8988T (cell line): ENCODE measurements around the gene COL15A1.

ENCODE experiments used
- DNase-seq: peaks from one replicate; pipeline ENCODE4 v3.0.0; 2011

COL15A1 gene

DNA sequence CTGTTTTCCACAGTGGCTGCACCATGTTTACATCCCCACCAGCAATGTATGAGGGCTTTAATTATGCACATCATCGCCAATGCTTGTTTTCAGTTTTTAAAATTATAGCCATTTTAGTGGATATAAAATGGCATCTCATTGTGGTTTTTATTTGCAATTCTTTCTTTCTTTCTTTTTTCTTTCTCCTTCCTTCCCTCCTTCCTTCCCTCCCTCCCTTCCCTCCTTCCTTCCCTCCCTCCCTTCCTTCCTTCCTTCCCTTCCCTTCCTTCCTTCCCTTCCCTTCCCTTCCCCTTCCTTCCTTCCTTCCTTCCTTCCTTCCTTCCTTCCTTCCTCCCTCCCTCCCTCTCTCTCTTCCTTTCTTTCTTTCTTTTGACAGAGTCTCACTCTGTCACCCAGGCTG lies 6.6 kb downstream of the COL15A1 start:
- no peak for DNase-seq

DNA sequence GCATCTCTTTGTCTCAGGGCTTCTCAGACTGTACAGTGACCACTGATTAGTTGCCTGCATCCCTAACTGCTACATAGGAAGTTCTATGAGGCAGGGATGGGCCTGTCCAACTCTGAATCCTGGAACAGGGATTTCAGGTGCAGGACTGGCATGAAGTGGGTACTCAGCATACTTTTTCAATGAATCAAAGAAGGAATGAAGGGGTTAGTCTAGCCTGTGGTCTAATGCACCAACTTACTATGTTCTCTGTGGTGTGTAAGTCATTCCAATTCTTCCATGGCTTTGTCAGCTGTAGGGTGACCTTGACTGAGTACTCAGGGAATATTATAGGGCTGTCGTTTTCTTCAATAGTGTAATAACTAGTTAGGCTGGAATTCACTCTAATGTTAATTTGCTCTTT lies 8.3 kb downstream of the COL15A1 start:
- no peak for DNase-seq

DNA sequence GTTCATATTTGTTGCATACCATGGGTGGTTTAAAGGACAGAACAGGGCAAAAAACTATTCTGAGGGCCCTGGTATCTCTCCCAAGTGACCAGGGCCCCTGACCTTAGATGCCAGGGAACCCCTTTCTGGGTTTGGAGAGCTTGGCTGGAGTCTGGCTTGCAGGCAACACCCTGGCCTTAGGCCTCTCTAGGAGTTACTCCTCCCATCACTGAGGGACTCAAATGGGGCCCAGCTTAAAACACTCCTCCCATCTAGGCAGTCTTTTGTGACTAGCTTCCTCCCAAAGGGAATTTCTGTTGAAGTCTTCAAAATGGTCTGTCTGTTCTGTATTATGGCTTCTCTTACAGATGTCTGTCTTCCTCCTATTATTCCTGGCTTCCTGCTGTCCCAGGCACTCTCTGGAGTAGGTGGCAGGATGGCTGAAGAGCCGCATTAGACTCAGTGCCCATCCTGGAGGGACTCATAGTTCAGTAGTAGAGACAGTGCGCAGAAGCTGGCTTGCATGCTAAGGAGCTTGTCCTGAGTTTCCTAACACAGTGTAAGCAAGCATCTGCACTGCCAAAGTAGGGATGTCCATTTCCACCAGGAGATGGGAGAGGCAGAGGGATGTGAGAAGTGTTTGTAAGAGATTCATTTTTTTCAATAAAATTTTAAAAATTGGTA lies 10.0 kb downstream of the COL15A1 start:
- no peak for DNase-seq

DNA sequence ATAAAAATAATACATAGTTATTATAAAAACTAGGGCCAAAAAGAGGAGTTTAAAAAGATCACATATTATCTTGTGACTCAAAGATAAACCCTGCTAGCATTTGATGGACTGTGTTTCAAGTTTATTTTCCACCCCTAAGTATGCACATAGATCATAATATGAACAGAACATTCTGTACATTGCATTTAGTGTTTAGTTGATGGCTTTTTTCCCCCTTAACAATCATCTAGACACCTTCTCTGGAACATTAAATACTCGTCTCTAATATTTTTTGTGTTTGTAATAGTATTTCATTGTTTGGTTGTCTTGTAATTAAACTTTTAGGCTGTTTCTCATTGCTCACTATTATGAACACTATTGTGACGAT lies 10.5 kb downstream of the COL15A1 start:
- DNase-seq = no peak

DNA sequence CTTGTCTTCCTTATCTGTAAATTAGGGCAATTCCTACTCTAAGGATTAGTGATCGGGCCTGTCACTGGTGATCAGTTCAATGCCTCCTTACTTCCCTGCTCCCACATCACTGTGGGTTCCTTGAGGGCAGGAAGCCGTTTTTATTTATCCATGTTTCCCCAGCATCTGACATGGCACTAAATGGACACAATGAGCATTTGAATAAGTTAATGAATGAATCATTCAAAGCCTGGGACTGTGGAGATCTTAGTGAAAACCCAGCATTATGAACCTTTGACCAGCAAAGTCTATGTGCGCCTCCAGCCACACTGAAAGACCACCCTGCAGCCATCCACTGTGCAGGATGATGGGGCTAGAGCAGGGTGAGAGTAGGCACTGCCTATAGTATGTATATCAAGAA lies 11.6 kb downstream of the COL15A1 start:
- no peak for DNase-seq

DNA sequence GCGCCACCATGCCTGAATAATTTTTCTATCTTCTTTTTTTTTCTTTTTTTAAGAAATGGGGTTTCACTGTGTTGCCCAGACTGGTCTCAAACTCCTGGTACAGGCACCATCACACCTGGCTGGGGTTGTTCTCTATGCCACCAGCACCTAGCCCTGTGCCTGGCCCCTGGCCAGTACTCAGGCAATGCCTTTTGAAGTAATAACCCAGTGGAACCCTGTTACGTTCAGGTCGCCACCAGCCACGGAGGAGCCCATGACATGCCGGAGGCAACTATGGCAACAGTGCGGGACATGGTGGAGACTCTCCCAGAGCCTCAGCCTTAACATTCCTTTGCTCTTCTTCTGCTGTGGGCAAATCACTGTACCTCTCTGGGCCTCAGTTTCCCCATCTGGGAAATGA lies 14.1 kb downstream of the COL15A1 start:
- DNase-seq = no peak

DNA sequence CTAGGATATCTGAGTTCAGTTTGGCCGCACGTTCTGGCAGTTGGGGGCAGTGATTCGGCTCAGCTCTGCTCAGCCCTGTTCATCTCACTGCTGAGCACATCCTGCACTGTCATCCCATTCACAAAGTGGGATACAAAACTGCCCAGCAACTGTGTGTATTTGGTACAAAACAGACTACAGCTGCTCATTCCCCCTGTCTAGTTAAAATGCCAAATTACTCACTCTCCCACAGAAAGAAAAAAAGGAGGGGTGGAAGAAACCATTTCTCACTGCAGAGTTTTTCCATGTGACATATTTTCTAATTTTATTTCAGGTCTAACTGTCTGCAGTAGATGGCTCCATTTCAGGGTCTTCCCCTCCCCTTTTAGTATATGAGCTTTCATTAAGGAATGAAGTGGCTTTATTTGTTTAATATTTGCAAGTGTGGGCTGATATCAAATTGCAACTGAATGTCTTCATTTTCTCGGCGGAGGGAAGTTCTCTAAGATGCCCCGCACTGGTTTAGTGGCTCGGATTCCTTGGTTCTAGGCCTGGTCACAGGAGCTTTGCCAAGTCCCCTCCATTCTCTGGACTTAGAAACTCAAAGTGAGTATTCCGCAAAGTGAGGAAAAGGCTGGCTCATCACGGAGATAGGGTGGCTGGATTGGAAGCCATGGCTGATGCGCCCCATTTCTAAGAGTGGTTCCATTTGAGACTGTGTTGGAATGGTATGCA lies 14.7 kb downstream of the COL15A1 start:
- no peak for DNase-seq

DNA sequence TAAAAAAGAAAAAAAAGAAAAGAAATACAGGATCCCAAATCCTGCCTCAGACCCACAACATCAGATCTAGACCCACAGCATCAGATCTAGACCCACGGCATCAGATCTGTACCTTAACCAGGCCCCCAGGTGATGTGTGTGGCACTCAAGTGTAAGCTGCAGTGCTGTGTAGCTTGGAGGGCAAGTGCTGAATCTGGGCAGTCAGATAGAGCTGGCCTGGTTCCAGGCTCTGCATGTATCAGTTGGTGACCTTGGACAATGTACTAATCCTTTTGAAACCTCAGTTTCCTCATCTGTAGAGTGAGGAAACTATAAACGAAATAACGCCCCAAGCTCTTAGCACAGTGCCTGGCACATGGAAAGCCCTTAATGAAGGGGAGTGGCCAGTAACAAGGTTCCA lies 16.7 kb downstream of the COL15A1 start:
- no peak for DNase-seq

DNA sequence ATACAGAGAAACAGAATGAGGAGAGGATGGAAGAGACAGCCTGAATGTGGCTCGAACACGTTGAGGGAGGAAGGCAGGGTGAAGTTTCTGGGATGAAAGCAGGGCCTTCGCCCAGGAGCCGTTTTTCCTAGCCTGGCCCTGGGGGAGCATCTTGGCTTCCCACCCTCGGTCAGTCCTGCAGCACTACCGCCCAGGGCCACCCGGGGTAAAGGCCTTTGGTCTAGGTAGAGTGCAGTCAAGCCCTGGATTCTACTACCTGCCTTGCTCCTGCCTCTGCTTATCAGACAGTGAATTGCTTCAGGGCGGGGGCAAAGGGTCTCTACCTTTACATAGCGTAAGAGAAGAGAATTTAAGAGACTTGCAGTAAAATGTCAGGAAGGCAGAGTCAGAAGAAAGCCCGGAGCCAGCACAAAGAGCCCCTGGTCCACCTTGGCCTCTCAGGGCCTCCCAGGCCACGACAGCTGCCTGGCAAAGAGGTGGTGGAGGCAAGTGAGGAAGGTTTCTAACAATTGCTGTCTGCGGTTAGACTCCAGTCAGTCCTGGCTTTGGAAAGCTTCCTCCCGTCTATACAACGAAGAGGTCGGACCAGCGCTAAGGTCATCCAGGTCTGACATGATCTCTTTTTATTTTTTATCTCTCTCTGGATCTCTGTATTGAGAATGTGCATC lies 17.9 kb downstream of the COL15A1 start:
- DNase-seq = no peak

DNA sequence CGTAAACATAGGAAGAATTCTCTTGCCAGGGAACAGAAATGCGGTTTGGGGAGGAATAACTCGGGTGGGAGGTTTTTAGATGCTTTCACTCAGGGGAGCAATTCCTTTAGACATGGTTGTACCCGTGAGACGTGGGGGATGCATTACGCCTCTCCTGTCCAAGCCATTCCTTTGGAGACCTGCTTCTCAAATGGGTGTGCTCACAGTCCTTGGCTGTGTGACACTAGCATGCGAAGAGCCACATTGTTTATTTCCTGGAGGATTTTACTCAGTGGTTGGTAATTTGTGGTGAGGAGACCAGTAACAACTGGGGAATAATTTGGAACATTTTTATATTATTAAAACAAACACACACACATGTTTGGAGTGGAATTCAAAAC lies 18.5 kb downstream of the COL15A1 start:
- no peak for DNase-seq

DNA sequence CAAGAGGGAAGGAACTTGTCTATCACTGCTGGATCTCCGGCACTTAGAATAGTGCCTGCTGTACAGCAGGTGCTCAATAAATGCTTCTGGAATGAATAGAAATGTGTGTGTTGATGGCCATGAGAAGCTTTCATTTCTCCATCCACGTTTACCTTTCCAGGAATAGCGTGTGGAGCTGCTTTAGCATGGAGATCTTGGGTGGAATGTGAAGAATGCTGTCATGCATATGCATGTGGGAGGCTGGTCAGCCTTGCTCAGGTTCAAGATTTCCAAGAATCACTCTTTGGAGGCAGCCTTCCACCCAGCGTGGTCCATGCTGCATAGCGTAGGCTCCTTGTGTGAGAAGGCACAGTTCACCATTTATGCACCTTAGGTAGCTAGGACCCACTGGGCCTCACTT lies 19.2 kb downstream of the COL15A1 start:
- DNase-seq = no peak

DNA sequence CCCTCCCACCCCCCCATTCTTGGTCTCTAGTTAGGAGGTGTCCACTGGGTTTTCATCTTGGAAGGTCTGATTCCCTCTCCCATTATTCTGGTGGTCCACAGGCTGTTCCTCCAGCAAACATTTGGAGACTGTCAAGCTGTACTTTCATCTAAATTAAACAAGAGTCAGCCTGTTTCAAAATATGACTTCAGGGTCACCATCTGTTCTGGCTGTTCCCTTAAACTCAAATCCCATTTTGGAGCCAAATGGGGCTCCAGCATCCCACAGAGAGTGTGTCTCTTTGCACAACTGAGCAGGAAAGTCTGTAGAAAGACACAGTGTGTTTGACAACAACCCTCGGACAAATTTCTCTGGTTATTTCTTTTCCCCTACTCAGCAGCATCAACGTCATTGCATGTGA lies 20.5 kb downstream of the COL15A1 start:
- DNase-seq = no peak

DNA sequence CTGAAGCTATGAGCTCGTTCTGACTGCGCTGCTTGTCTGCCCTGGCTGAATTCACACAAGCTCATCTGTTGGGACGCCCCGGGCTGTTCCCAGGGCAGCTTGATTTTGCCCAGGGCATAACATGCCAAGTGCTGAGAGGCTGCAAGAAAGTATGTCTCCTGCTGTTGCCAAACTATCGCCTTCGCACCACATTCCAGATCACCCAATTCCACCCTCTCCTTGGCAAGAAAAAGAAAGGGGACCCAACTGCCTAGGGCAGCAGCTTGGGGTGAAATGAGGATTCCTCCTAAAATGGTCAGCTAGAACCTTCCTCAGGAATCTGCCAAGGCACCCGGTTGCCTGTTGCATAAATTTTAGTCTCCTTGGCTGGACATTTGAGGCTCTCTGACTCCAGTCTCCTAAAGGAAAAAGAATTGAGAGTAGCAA lies 21.2 kb downstream of the COL15A1 start:
- DNase-seq = no peak

DNA sequence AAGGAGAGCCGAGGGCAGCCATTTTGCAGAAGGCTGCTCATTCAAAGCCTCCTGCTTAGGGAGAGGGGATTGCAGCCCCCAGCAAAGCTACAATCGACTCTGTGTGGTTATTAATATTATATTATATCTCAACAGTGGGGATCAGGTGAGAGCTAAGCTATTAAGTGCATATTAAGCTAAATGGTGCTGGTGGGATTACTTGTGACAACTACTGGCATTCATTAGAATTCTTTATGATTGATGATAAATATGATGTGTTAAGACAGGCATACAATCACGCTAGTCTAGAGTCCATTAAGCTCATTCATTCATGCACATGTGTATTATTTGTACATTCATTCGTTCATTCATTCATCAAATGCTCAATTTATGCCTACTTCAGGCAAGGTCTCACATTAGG lies 23.0 kb downstream of the COL15A1 start:
- no peak for DNase-seq

DNA sequence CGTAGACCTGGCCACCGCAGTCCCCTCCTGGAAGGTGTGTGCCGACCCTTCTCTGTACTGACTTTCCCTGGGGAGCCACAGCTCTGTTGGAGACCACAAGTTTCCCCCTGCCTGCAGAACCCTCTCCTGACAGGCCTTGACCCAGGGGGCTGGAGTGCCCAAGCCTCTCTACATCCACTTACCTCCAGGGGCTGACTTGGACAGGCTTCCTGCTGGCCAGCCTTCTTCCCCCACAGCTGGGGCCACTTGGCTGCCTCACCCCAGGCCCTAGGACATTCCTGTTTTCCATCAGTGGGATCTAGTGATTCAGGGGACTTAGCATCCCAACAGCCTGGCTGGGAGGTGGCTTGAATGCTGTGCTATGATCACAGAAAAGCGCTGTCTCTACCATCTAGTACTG lies 23.6 kb downstream of the COL15A1 start:
- no peak for DNase-seq

DNA sequence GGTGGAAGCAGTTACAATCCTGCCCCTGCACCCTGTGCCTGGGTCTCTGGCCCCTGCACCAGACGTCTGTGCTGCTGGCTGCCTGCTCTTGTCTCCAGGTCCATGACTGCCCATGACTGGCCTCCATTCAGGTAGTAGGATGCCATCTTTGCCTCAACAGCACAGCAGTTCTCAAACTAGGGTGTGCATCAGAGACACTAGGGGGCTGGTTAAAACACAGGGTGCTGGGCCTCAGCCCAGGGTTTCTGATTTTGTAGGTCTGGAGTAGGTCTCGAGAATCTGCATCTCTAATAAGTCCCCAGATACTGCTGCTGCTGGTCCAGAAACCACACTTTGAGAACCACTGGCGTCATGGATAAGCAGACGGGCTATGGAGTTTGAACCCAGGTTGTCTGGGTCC lies 24.0 kb downstream of the COL15A1 start:
- no peak for DNase-seq

DNA sequence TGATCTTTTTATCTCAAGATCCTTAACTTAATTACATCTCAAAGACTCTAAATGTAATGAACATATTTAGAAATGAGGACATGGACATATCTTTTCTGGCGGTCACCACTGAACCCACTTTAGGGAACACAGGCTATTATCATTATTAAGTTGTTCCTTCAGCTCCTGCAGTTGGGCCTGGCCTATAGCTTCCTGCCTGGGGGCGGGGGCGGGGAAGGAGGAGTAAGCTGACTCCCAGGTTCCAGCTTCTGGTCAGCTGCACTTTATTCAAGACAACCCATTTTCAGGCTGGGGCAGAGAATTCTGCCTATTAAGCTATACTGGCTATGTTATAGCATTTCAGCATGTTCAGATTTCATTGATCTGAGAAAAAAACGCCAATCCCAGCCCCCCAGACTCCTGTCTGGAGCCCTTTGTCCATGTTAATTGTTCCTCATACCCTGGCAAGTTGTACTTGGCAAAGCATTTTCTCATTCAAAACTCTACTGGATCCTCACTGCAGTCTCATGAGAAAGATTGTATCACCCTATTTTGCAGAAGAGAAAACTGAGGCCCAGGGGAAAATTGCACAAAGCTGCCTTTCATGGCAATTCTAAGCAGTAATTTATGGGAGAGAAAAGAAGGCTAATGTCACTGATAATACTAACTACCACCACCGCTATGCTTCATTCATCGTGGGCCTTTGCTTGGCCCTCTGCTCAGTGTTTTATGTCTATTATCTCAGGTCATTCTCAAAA lies 25.1 kb downstream of the COL15A1 start:
- DNase-seq = no peak

DNA sequence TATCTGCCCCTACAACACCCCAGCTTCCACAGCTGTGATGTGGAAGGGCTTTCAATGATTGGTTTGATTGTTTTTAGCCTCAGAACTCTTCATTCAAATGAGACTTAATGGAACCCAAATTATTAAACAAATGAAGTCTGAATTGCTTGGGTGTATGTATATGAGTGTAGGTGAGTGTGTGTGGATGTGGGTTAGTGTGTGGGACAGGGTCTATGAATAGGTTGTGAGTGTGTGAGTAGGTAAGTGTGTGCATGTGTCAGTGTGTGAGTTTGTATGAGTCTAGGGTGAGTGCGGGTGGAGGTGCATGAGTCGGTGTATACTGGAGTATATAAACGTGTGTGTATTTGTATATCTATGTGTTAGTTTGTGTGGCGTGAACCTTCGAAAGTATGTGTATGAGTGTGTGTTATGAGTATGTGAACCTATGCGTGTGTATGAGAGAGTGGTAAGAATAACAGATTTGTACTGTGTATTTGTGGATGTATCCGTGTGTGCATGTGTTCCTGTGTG lies 26.9 kb downstream of the COL15A1 start:
- no peak for DNase-seq

DNA sequence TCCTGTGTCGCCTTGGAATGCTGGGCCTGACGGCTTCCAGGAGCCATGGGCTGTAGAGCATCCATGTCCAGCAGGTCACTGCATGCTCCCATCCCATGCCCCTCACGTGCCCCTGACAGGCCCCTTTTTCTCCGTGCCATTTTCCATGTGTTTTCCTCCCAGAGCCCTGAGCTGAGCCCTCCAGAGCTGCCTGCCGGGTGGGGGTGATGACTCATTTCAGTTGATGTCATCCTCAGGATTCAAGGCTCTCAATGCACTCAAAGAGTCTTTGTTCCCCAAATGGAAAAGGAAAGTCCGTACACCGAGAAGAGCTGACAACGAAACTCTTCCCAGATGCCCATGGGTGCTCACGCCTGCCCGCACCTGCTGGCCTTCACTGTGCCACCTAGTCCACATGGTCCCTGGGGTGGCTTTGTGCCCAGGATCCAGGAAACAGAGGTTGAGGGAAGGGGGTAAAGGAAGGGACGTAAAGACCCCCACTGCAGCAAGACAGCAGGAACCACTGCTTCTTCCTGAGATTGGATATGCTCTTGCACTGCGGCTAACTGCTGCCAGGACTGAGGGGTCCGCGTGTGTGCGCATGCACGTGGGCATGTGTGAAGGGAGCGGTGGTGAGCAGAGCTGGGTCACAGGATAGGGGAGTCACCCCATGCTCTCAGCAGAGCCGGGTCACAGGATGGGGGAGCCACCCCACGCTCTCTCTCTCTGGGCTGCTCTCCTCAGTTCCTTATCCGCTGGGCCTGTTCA lies 27.6 kb downstream of the COL15A1 start:
- DNase-seq = no peak

DNA sequence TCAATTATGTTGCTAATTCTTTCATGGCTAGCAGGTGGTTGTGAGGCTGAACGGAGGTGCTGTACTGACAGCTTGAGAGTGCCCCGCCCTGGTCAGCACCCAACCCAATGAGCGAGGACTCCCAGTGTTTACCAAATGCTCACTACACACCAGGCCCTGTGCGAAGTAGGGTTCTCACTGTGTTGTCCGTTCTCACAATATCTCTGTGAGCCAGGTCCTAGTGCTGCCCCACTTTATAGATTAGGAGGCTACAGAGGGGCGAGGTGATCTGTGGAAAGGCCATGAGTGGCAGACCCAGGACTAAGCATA lies 28.2 kb downstream of the COL15A1 start:
- no peak for DNase-seq

DNA sequence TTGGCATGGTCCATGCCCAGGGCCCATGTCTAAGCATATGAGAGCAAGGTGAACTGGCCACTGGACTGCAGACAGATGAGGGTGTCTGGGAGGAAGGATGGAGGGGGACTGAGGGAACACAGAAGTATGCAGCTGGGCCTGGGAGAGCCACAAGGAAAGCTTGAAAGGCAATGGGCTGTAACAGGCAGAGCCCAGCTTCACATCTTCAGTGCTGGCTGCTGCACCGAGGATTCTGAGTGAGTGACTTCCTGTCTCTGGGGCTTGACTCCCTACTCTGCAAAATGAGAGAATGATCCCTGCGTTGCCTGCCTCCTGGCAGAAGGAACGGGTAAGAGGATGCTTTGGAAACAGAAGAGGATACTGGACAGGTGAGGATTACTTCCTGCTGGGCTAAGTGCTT lies 29.0 kb downstream of the COL15A1 start:
- no peak for DNase-seq

DNA sequence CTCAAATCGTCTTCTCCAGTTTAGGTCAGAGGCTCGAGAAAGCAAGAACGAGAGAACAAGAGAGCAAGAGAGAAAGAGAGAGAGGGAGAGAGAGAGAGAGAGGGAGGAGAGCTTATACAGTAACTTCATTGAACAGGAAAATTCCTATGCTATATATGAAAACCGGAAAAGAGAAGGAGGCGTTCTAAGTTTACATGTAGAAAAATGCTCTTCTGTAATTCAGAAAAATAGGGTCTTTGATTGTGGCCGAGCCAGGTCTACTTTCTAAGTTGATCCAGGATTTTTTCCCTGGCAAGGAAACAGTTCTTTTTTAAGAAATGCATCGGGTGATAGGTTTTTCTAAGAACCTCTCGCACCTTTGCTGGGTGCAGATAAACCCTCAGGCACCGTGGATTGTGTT lies 29.5 kb downstream of the COL15A1 start:
- no peak for DNase-seq

DNA sequence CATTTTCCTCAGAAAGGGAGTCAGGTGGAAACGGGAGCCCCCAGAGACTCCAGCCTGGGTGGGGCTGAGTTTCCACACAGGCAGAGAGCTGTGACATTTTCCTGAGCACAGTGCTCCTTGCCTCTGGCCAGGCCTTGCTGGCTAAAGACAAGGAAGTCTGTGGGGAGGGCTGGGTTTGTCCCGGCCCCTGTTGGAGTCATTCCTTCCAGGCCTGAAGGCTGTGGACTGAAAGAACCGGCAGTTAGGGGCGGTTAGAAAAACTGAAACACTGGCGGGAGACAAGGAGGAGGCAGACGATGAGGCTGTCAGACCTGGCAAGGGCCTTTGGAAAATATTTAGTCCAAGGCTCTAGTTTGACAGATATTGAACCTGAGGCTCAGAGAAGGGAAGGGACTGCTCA lies 29.9 kb downstream of the COL15A1 start:
- no peak for DNase-seq
